Kidney epithelial cell (primary cell): ENCODE results near the gene EML4. TPM values are rescaled to one million over a fixed set of nuclear protein-coding genes. Genes with fewer than 3 reads are reported as not detected.

Experiments used
- DNase-seq: peaks from one replicate; pipeline ENCODE4 v3.0.0-alpha.2; 2010; ENCODE audit warnings: low read depth
- H3K27me3 ChIP-seq: 2 replicates; pipeline ENCODE4 v1.6.0; 2011; ENCODE audit warnings: low read length; ENCODE audit not compliant: control insufficient read depth, insufficient read depth
- H3K36me3 ChIP-seq: 2 replicates; pipeline ENCODE4 v1.5.1; 2011; ENCODE audit warnings: low read length; ENCODE audit not compliant: control insufficient read depth, insufficient read depth
- H3K4me3 ChIP-seq: 2 replicates; pipeline ENCODE4 v1.5.1; 2011; ENCODE audit warnings: low read depth, mild to moderate bottlenecking, control low read depth, low read length
- CTCF ChIP-seq: IDR thresholded peaks from 2 replicates; pipeline ENCODE4 v1.5.1; 2011; ENCODE audit warnings: mild to moderate bottlenecking, moderate library complexity, low read length, control low read depth, inconsistent platforms; ENCODE audit not compliant: insufficient read depth, poor library complexity, severe bottlenecking
- total RNA-seq: library from RNA; depleted of rRNA; stranded (reverse); fragments of >200 nt; gene quantifications from 2 replicates; pipeline ENCODE4 v1.2.3, GENCODE V29; 2015

The EML4 gene
- total RNA-seq, 1 donor from 2014 or later = 33.8 TPM

GRCh38 chr2:42223855-42224268, 54.7 kb downstream of the EML4 start:
- no peak for DNase-seq
- Histone ChIP-seq H3K27me3 (no peaks in the 10 kb centered on the region), H3K4me3 (no peak overlapping the region), H3K36me3 (no peaks in the 10 kb centered on the region)
- no peak for TF ChIP-seq CTCF

- Histone ChIP-seq H3K4me3 (no peak overlapping the region), H3K27me3 (no peaks in the 10 kb centered on the region), H3K36me3 (no peaks in the 10 kb centered on the region)
- no peak for TF ChIP-seq CTCF
- no peak for DNase-seq
Measured at GRCh38 chr2:42224422-42225067, 55.4 kb downstream of the EML4 start.

- no peaks in the 10 kb centered on the region for H3K36me3 ChIP-seq
- H3K4me3 ChIP-seq = no peak overlapping the region
- no peak for DNase-seq
- no peak for TF ChIP-seq CTCF
- H3K27me3 ChIP-seq = no peaks in the 10 kb centered on the region
Measured at GRCh38 chr2:42225573-42225972, 56.4 kb downstream of the EML4 start.

- Histone ChIP-seq H3K36me3 (no peaks in the 10 kb centered on the region), H3K4me3 (no peak overlapping the region), H3K27me3 (no peaks in the 10 kb centered on the region)
- no peak for DNase-seq
- no peak for TF ChIP-seq CTCF
Measured at GRCh38 chr2:42227491-42227890, 58.3 kb downstream of the EML4 start.

- no peak overlapping the region for H3K4me3 ChIP-seq
- H3K36me3 ChIP-seq = no peaks in the 10 kb centered on the region
- no peak for TF ChIP-seq CTCF
- no peaks in the 10 kb centered on the region for H3K27me3 ChIP-seq
- DNase-seq = no peak
Measured at GRCh38 chr2:42228101-42228500, 58.9 kb downstream of the EML4 start.

- DNase-seq = no peak
- H3K36me3 ChIP-seq = no peaks in the 10 kb centered on the region
- no peak overlapping the region for H3K4me3 ChIP-seq
- H3K27me3 ChIP-seq = no peaks in the 10 kb centered on the region
- TF ChIP-seq CTCF = no peak
Measured at GRCh38 chr2:42229949-42230348, 60.8 kb downstream of the EML4 start.
